Mesothelial cell of epicardium (in vitro differentiated cells): ENCODE data around the gene PTPRN2. TPM values are rescaled to one million over a fixed set of nuclear protein-coding genes. Genes with fewer than 3 reads are reported as not detected.

Experiments
- DNase-seq, 2 experiments: peaks; one replicate each; pipeline ENCODE4 v3.0.0; 2021; ENCODE audit warnings: low spot score in 2 of 2; ENCODE audit not compliant: unreplicated experiment in 2 of 2
- H3K27ac Mint-ChIP-seq: 2 replicates; pipeline ENCODE4 v1.8.0; 2021; ENCODE audit warnings: mixed read lengths
- H3K27me3 Mint-ChIP-seq: 2 replicates; pipeline ENCODE4 v1.8.0; 2021; ENCODE audit warnings: low read depth, mixed read lengths
- H3K36me3 Mint-ChIP-seq: 2 replicates; pipeline ENCODE4 v1.8.0; 2021; ENCODE audit warnings: mixed read lengths
- H3K4me1 Mint-ChIP-seq: 2 replicates; pipeline ENCODE4 v1.8.0; 2021; ENCODE audit warnings: mixed read lengths
- H3K4me3 Mint-ChIP-seq: 2 replicates; pipeline ENCODE4 v1.8.0; 2021; ENCODE audit warnings: mild to moderate bottlenecking, moderate library complexity, mixed read lengths
- H3K9me3 Mint-ChIP-seq: 2 replicates; pipeline ENCODE4 v1.8.0; 2021; ENCODE audit warnings: mixed read lengths
- total RNA-seq: library from RNA; stranded (reverse); gene quantifications from 3 replicates; pipeline ENCODE4 v1.2.1, GENCODE V29; 2021
- TF ChIP-seq, protein P1 (sequence below): fragments of 200-600 bp; sonication (generic); IDR thresholded peaks from one replicate; pipeline ENCODE4 v1.5.0; 2021; ENCODE audit warnings: antibody characterized with exemption; ENCODE audit not compliant: unreplicated experiment

Gene PTPRN2
- total RNA-seq, 1 donor from 2014 or later: 2.2 TPM

DNA sequence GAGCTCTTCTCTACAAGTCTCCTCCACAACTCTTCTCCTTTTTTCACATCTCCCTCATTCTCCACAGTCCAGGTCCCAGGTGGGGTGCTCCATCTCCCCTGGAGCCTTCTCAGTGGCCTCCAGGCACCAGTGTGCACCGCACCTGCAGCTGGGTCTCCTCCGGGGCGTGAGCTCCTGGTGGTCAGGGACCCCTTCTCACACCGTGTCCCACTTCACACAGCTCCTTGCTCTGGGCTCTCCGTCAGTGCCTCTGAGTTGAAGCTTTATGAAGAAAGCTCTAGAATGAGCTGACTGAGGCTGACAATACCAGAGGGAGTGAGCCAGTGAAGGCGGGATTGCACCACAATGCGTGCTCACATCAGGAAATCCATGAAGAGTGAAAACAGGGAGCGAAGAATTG, 960.6 kb downstream of the PTPRN2 start:
- Mint-ChIP-seq H3K9me3 (no peaks in the 10 kb centered on the region), H3K36me3 (no peaks in the 10 kb centered on the region), H3K27me3 (peaks cover 72% of the 10 kb centered on the region), H3K4me3 (no peak overlapping the region), H3K4me1 (no peaks in the 10 kb centered on the region), H3K27ac (no peak overlapping the region)
- DNase-seq: no peak
- TF ChIP-seq, protein P1, sequence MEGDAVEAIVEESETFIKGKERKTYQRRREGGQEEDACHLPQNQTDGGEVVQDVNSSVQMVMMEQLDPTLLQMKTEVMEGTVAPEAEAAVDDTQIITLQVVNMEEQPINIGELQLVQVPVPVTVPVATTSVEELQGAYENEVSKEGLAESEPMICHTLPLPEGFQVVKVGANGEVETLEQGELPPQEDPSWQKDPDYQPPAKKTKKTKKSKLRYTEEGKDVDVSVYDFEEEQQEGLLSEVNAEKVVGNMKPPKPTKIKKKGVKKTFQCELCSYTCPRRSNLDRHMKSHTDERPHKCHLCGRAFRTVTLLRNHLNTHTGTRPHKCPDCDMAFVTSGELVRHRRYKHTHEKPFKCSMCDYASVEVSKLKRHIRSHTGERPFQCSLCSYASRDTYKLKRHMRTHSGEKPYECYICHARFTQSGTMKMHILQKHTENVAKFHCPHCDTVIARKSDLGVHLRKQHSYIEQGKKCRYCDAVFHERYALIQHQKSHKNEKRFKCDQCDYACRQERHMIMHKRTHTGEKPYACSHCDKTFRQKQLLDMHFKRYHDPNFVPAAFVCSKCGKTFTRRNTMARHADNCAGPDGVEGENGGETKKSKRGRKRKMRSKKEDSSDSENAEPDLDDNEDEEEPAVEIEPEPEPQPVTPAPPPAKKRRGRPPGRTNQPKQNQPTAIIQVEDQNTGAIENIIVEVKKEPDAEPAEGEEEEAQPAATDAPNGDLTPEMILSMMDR: no peak

DNA sequence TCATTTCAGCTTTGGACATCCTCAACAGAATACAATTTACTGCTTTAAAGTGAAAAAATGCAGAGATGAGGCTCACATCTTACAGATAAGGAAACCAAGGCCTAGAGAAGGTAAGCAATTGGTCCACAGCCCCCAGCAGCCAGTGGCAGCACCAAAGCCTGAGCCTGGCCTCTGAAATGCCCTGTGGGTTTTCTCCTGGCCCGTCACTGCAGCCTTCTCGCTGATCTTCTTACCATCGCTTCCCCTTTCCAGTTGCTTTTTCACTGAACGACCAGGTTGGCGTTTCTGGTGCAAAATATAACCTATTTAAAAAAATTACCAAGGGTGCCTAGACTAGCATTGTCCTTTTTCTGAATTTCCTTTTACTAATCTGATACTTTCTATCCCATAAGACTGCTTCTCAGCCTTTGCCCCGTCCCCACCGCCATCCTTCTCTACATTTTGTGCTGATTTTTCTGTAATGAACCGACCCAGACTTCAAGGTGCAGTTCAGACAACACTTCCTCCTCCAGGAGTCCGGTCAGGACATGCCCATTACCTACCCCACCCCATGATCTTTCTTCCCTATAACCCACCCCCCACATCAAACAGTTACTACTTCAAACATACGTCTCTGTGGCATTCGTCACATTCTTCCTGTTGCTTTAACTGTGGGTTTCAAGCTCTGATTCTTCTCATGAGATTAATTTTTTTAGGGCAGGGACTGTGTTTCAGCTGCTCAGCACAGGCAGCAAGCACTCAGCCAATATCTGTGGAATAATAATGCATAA, 961.5 kb downstream of the PTPRN2 start:
- H3K36me3 Mint-ChIP-seq: no peaks in the 10 kb centered on the region
- no peaks in the 10 kb centered on the region for H3K9me3 Mint-ChIP-seq
- H3K4me3 Mint-ChIP-seq: no peak overlapping the region
- H3K27me3 Mint-ChIP-seq: peaks cover 70% of the 10 kb centered on the region
- DNase-seq: no peak
- H3K4me1 Mint-ChIP-seq: no peaks in the 10 kb centered on the region
- TF ChIP-seq, protein P1: no peak
- H3K27ac Mint-ChIP-seq: no peak overlapping the region

DNA sequence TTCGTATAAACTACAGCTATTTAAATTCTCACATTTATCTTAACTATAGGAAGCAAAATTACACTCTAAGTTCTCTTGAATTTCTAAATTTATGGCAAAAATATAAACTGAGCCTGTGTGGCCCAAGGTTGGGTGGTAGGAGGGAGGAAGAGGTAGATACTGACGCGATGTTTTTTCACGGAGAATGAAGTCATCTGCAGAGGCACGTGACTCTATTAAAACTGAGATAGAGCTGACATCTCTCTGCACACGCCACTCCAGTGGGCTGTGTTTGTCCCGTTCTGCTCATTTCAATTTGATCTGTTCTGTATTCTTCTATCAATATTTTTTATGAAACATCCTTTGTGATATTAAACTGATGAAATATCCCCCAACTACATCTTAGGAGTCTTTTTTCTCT, 964.1 kb downstream of the PTPRN2 start:
- peaks cover 53% of the 10 kb centered on the region for H3K27me3 Mint-ChIP-seq
- no peaks in the 10 kb centered on the region for H3K36me3 Mint-ChIP-seq
- DNase-seq: no peak
- no peak overlapping the region for H3K4me3 Mint-ChIP-seq
- H3K27ac Mint-ChIP-seq: no peak overlapping the region
- H3K4me1 Mint-ChIP-seq: no peaks in the 10 kb centered on the region
- no peaks in the 10 kb centered on the region for H3K9me3 Mint-ChIP-seq
- TF ChIP-seq, protein P1: no peak

DNA sequence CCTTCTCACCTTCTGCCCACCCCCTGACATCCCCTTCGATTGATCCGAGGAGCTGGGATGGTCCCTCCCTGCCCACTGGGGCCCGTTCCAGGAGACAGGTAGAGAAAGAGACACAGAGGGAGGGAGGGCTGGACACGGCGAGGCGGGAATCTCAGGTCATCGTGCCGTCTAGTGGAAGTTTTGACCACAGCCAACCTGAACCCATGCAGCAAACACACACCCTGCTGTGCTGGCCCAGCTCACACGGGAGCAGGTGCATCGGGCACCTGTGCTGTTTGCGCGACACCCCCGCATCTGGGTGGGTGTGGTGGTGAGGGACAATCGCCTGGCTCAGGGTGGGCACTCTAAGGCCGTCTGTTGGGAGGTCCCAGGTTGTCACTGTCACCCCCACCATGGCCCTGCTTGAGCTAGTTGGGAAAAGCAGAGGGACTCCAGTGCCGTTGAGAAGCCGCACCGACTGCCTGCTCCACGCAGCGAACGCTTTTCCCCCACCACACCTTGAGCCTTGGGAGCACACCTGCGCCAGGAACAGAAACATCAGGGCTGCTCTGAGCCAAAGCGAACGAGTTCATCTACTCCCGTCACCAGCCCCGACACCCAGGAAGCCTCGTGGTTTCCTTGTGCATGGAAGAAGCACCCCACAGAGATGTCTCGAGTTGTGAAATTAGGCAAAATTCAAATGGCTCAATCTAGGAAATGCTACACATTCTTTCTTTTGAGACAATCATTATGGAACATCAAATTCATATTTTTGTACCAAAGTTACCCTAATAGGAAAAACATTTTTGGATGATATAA, 965.0 kb downstream of the PTPRN2 start:
- H3K27me3 Mint-ChIP-seq: peaks cover 53% of the 10 kb centered on the region
- H3K4me3 Mint-ChIP-seq: no peak overlapping the region
- no peak overlapping the region for H3K27ac Mint-ChIP-seq
- no peaks in the 10 kb centered on the region for H3K4me1 Mint-ChIP-seq
- H3K36me3 Mint-ChIP-seq: no peaks in the 10 kb centered on the region
- DNase-seq: no peak
- TF ChIP-seq, protein P1: no peak
- no peaks in the 10 kb centered on the region for H3K9me3 Mint-ChIP-seq

DNA sequence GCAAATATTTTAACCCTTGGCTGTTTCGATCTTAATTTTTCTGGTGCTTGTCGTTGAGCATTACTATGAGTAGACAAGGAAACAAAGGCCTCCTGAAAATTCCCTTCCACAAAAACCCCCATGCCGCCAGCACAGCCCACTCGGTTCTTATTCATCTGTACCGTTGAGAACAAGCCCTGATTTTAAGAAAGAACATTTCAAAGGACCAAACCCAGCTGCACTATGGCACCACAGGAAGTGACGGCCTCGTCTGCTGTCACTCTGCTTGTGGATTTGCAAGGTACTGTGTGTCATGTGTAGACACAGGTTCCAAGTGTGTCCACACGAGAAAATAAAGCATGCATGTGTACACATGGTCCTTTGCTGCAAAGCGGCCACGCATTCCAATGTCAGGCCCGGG, 965.6 kb downstream of the PTPRN2 start:
- no peaks in the 10 kb centered on the region for H3K4me1 Mint-ChIP-seq
- peaks cover 47% of the 10 kb centered on the region for H3K27me3 Mint-ChIP-seq
- no peaks in the 10 kb centered on the region for H3K36me3 Mint-ChIP-seq
- no peak overlapping the region for H3K4me3 Mint-ChIP-seq
- DNase-seq: no peak
- TF ChIP-seq, protein P1: no peak
- H3K27ac Mint-ChIP-seq: no peak overlapping the region
- H3K9me3 Mint-ChIP-seq: no peaks in the 10 kb centered on the region
